Uterus (tissue), 4 donors: ENCODE measurements around the gene EBI3. TPM values are rescaled to one million over a fixed set of nuclear protein-coding genes. Genes with fewer than 3 reads are reported as not detected.
"Not testable (repeated sequence)": the region's sequence is repeated elsewhere in the genome, so short reads cannot be mapped to it uniquely, and the experiment has no call there.

Experiments
- DNase-seq, 2 donors: peaks; one replicate each; pipeline ENCODE4 v3.0.0-alpha.2; 2019 to 2020
- H3K27ac ChIP-seq, 2 donors: fragments of 200-600 bp; sonication (generic); 1 replicate in 1 of 2; 2 replicates in 1 of 2; pipeline ENCODE4 v1.5.1; 2016 to 2018
- H3K27me3 ChIP-seq, 2 donors: fragments of 200-600 bp; sonication (generic); one replicate each; pipeline ENCODE4 v1.5.1; 2018 to 2019; ENCODE audit warnings: control low read depth in 1 of 2
- H3K36me3 ChIP-seq, 2 donors: fragments of 200-600 bp; sonication (generic); one replicate each; pipeline ENCODE4 v1.5.1; 2019; ENCODE audit warnings: control low read depth in 1 of 2
- H3K4me1 ChIP-seq, 2 donors: fragments of 200-600 bp; sonication (generic); one replicate each; pipeline ENCODE4 v1.5.1; 2018 to 2019; ENCODE audit warnings: control low read depth in 1 of 2
- H3K4me3 ChIP-seq, 2 donors: fragments of 200-600 bp; sonication (generic); 1 replicate in 1 of 2; 2 replicates in 1 of 2; pipeline ENCODE4 v1.5.1; 2018 to 2019; ENCODE audit warnings: mild to moderate bottlenecking in 1 of 2
- H3K9me3 ChIP-seq, 2 donors: fragments of 200-600 bp; sonication (generic); one replicate each; pipeline ENCODE4 v1.5.1; 2019; ENCODE audit warnings: control low read depth in 1 of 2
- CTCF ChIP-seq, 4 experiments: fragments of 200-600 bp in 2 of 4; fragments of 450-650 bp in 2 of 4; sonication (generic) in 2 of 4; IDR thresholded peaks; one replicate each; pipeline ENCODE4 v1.5.1; 2016 to 2019; ENCODE audit warnings: antibody characterized with exemption in 4 of 4, mild to moderate bottlenecking in 2 of 4, moderate library complexity in 1 of 4
- POLR2A ChIP-seq, 2 donors: fragments of 450-650 bp; IDR thresholded peaks; one replicate each; pipeline ENCODE4 v1.6.1; 2016; ENCODE audit warnings: antibody characterized with exemption in 2 of 2, mild to moderate bottlenecking in 1 of 2, moderate library complexity in 1 of 2
- intact Hi-C: fragments of 100-400 bp; cut with DNase I; formaldehyde crosslinking; loops from one replicate; pipeline ENCODE4 v1.15.1; 2023; ENCODE audit warnings: low total_unique reads
- total RNA-seq, 4 donors: library from RNA; depleted of rRNA in 3 of 4; stranded (reverse); fragments of >200 nt in 3 of 4; gene quantifications; one replicate each; pipeline versions ENCODE4 v1.1.0 to v1.2.4, GENCODE V29; 2014 to 2023
- donor health status: DM: yes; HTN: yes; CAD: no.

Gene EBI3
- total RNA-seq, 4 donors from 2014 or later = 1.2 to 1.8 (median 1.5) TPM; not detected in 1

- H3K27me3 ChIP-seq = no peaks in the 10 kb centered on the region
- no peaks in the 10 kb centered on the region for H3K36me3 ChIP-seq
- intact Hi-C loops = no loop called here
- TF ChIP-seq CTCF (IDR thresholded peaks at IDR 0.05) (no peak), POLR2A (IDR thresholded peaks at IDR 0.05) (no peak)
- H3K4me3 ChIP-seq = no peak overlapping the region
- no peaks in the 10 kb centered on the region for H3K9me3 ChIP-seq
- H3K4me1 ChIP-seq = no peaks in the 10 kb centered on the region
- no peak overlapping the region for H3K27ac ChIP-seq
- no peak for DNase-seq
Observed at GRCh38 chr19:4238831-4239230, 9.5 kb downstream of the EBI3 start.

- H3K27ac ChIP-seq = no peak overlapping the region
- intact Hi-C loops = no loop called here
Observed at GRCh38 chr19:4241824-4242430, 12.6 kb downstream of the EBI3 start.

GRCh38 chr19:4245938-4246337 is 16.6 kb downstream of the EBI3 start:
- H3K27ac ChIP-seq, H3K27me3 ChIP-seq, H3K4me3 ChIP-seq, H3K9me3 ChIP-seq, H3K4me1 ChIP-seq, DNase-seq, H3K36me3 ChIP-seq, intact Hi-C loops: not testable (repeated sequence)

More at GRCh38 chr19:4241824-4242430, 12.6 kb downstream of the EBI3 start:
- no peak for DNase-seq
- Histone ChIP-seq H3K36me3 (no peaks in the 10 kb centered on the region), H3K9me3 (no peaks in the 10 kb centered on the region), H3K4me1 (no peaks in the 10 kb centered on the region), H3K27me3 (no peaks in the 10 kb centered on the region), H3K4me3 (no peak overlapping the region)
- TF ChIP-seq CTCF (IDR thresholded peaks at IDR 0.05) (no peak), POLR2A (IDR thresholded peaks at IDR 0.05) (no peak)

GRCh38 chr19:4246767-4247593 is 17.7 kb downstream of the EBI3 start, which contains the start of gene YJU2:
TSS of gene YJU2 (plus strand) at chr19:4247080. CDS start at chr19:4247147, 67 bp downstream.
- TF ChIP-seq POLR2A (IDR thresholded peaks at IDR 0.05) (peak; percentile 36 to 44), CTCF (IDR thresholded peaks at IDR 0.05) (peak; percentile 23 to 47 (median 38))
- Histone ChIP-seq H3K4me1 (no peaks in the 10 kb centered on the region), H3K27ac (peak within 1 kb of the TSS; percentile 92 to 99), H3K4me3 (peak within 1 kb of the TSS; percentile 64 to 94), H3K36me3 (no peaks in the 10 kb centered on the region), H3K9me3 (no peaks in the 10 kb centered on the region), H3K27me3 (no peaks in the 10 kb centered on the region)
- DNase-seq = peak; percentile 97 to 99
- intact Hi-C loops = no loop called here

- Histone ChIP-seq H3K4me1 (no peaks in the 10 kb centered on the region), H3K4me3 (no peak overlapping the region), H3K36me3 (no peaks in the 10 kb centered on the region), H3K27ac (no peak overlapping the region), H3K27me3 (no peaks in the 10 kb centered on the region), H3K9me3 (peaks cover 0 to 10% of the 10 kb centered on the region in 2 donors)
- TF ChIP-seq POLR2A (IDR thresholded peaks at IDR 0.05) = no peak
- TF ChIP-seq CTCF (IDR thresholded peaks at IDR 0.05) = no peak
- intact Hi-C loops = no loop called here
- DNase-seq = no peak
Observed at GRCh38 chr19:4256563-4256962, 27.2 kb downstream of the EBI3 start.
